ENCODE measurements around the gene ORC3.
"Not testable (repeated sequence)": the region's sequence is repeated elsewhere in the genome, so short reads cannot be mapped to it uniquely, and the experiment has no call there.

ORC3 gene

DNA sequence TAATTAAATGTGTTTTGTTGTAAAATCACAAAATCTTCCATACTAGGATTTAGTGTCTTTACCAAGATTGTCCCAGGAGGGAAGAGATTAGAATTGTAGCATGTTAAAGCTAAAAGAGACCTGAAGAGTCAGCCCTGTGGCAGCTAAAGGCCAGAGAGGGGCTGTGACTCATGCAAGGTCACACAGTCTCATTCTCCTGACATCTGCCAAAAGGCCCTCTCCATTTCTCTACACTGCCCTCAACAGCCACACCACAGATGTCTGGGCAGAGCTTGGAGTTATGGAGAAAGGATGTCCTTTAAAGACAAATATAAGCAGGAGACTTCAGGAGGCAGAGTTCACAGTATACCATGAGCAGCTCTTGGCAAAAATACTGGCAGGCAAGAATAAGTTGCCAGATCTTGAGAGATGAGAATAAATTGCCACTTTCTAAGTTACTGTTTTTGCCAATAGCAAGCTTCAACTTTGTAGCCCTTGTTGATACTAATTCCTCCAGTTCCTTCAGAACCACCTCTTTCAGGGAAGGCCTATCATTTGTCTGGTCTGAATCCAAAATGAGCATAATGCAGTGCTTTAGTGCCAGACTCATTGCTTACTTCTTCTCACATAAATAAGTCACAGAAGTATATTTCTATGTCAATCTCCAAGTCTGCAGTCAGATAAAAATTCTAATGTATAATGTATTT is 70.4 kb downstream of the ORC3 start:
- DNase-seq (ENCODE audit: low read depth in 2 of 2): no peak

- DNase-seq (ENCODE audit: low read depth in 2 of 2): peak; percentile 32 to 43
Observed at GRCh38 chr6:87661016-87661415, 71.1 kb downstream of the ORC3 start.

GRCh38 chr6:87661503-87661902 is 71.6 kb downstream of the ORC3 start:
- no peak for DNase-seq (ENCODE audit: low read depth in 2 of 2)

DNA sequence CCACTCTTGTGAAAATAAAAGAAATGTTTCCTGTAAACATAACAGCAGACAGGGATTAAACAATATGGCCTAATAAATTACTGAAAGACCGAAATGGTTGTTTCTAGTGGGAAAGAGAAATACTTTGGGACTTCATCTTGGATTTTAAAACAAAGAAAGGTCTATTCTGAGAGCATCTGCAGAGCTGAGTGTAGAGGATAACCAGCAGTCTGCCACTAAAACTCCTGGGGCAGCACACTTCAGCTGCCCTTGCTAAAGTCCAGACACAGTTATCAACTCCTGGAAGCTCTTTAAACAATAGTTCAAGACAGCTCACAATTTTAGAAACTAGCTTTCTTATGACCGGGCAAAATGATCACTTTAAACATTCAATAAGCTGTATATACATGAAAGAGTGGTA is 73.5 kb downstream of the ORC3 start:
- no peak for DNase-seq (ENCODE audit: low read depth in 2 of 2)

DNA sequence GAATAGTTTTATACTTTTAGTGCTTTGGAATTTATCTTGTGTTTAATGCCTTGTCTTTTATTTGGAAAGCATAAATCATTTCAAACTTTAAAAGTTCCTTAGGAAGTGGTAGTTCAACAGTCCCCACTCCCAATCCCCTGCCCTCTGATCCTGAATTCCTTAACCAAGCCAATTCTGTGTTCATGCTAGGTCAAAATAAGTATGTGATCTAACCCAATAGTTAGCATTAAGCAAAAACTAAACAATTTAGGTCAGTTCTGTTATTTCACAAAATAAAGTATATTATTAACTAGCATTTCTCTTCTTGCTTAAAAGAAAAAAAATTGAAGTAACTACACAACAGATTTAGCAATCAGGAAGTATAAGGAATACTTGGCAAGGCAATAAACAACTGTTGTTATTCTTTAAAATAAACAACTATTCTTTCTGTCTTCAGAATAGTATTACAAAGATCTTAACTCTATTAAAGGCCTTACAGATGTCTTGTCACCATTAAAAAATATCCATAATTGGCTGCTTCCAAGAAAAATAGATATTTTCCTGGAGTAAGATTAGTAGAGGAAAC is 75.1 kb downstream of the ORC3 start:
- DNase-seq (ENCODE audit: low read depth in 2 of 2): no peak

GRCh38 chr6:87667032-87667431 is 77.1 kb downstream of the ORC3 start:
- no peak for DNase-seq (ENCODE audit: low read depth in 2 of 2)

DNA sequence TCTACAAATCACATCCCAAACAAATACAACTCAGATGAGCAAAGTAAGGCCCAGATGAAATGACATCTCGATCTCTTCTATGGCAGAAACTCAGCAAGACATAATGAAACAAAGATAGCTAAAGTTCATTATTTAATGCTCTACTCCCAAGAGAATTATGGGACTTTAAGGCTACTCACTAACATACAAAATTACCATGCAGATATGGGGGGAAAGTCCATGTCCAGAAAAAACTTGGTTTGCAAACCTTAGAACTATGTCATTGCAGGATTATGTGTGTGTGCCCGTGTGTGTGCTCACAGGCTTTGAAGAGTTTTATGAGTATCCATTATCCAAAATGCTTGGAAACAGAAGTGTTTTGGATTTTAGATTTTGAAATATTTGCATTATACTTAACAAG is 78.1 kb downstream of the ORC3 start:
- DNase-seq (ENCODE audit: low read depth in 2 of 2): no peak

DNA sequence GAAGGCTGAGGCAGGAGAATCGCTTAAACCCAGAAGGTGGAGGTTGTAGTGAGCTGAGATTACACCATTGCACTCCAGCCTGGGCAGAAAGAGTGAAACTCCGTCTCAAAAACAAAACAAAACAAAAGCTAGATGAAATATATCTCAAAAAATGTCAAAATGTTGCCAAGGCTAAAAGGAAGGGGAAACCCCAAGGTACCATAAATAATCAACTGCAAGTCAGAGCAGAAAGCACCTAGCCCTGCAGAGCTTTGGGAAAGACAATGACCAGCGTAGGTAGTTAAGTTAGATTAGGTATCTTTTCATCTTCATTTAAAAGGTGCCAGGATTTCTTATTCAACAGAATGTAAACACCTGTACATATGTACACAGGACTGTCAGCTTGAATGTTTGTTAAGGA is 79.1 kb downstream of the ORC3 start:
- no peak for DNase-seq (ENCODE audit: low read depth in 2 of 2)

DNA sequence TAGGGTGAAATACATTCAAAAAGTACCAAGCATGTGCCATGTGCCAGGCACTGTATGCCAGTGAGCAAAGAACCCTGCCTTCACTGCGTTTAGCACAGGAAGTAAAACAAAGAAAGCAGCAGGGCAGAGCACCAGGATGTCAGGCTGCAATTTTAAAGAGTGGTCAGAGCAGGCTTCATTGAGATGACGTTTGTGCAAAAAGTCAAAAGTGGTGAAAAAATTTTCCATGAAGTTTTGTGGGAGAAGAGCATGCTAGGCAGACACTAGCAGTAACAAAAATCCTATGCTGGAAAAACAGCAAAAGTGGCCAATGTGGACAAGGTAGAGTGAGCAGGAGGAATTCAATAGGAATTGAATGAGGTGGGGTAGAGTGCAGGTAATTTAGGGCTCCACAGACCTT is 80.8 kb downstream of the ORC3 start:
- no peak for DNase-seq (ENCODE audit: low read depth in 2 of 2)

DNA sequence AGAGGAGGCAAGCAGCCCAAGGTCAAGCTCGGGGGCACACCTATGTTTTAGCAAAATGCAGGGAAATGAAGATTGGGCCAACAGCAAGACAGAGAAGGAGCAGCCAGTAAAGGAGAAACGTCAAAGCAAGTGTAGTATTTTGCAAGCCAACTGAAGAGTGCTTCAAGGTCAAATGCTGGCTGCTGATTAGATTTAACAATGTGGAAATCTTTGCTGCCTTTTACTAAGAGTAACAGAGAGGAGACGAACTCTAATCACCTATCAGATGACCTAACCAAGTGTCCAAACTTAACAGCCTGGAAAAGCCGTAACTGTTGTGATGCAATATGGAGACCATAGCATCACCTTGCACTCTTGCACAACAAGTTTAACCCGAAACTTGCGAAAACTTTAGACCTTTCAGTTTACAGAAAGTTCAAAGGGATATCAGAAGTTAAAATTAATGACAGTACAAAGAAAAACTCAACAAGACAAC is 81.7 kb downstream of the ORC3 start:
- DNase-seq (ENCODE audit: low read depth in 2 of 2): no peak

DNA sequence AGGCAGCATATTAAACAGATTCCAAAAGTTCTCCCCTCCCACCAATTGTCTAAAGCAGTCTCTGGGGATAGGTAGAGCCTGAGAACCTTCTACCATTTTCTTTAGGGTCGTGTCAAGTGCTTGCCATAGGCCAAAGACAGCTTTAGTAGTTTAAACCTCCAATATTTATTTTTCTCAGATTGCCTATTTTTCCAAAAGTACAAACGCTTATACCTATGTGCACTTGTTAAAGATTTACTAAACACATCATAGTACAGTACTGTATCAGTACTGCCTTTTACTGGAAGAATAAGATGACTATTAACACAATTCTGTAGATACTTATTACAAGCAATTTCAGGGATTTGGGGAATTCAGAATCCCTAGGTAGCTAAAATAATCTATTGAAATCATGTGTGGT is 82.7 kb downstream of the ORC3 start:
- no peak for DNase-seq (ENCODE audit: low read depth in 2 of 2)

GRCh38 chr6:87673237-87673636 is 83.3 kb downstream of the ORC3 start:
- no peak for DNase-seq (ENCODE audit: low read depth in 2 of 2)

- DNase-seq (ENCODE audit: low read depth in 2 of 2): no peak
Observed at GRCh38 chr6:87674290-87674689, 84.4 kb downstream of the ORC3 start.

DNA sequence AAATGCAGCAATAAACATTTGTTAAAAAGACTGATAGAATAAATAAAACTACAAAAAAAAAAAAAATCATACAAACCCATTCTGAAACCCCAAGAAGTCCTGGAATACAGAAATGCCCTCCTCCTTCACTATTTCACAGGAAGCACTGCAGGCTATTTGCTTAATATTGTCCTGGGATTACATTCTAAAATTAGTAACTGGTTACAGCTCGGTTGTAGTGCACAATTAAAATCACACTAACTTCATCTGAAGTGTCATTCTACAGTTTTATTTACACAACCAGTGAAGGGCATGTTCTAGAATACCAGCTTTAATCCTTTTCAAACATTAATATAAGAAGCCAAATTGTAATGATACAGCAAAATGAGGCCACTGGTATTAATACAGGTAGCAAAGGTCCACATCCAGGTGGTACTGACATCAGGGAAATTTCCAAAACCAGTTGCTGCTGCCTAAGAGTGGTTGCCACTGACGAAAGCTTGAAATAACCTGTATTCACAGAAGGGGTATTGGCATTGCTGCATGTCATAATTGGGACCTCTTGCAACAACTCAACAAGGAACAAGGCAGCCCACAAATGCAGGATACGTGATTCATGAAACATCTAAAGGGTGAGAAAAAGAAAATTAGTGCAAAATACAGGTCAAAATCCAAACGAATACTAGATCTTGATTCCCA is 85.2 kb downstream of the ORC3 start:
- DNase-seq (ENCODE audit: low read depth in 2 of 2): no peak

DNA sequence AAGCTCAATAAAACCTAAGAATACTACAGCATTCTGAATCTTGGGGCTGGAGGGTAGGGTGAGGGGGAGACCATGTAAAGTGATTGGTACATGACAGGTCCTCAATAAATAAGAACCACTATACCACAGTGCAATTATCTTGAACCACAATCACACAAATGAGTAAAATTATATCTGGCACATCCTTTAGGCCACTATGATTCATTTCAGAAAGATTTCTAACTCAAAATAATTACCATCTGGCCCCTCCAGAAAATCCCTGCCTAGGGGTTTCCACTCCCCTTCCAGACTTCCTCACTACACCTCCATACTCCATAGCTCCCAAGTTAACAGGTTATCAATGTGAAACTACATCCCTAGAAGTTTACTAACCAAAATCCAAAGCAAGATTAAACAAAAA is 92.4 kb downstream of the ORC3 start:
- no peak for DNase-seq (ENCODE audit: low read depth in 2 of 2)

DNA sequence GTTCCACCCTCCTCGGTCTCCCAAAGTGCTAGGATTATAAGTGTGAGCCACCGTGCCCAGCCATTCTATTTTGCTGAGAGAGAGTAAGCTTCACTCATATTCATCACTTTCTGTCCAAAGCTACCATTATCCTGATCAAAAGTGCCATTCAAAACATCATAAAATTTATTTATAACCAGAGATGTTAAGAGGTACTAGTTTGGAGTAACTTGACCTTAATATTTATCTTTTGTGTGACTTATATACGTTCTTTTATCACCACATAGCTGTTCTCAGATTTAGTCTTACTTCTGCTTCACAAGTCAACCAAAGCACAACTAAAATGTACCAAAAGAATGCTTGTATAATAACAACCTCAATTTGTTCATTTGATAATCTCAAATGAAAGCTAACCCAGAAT is 94.0 kb downstream of the ORC3 start:
- DNase-seq (ENCODE audit: low read depth in 2 of 2): no peak

GRCh38 chr6:87684895-87685654 is 95.1 kb downstream of the ORC3 start:
- no peak for DNase-seq (ENCODE audit: low read depth in 2 of 2)

DNA sequence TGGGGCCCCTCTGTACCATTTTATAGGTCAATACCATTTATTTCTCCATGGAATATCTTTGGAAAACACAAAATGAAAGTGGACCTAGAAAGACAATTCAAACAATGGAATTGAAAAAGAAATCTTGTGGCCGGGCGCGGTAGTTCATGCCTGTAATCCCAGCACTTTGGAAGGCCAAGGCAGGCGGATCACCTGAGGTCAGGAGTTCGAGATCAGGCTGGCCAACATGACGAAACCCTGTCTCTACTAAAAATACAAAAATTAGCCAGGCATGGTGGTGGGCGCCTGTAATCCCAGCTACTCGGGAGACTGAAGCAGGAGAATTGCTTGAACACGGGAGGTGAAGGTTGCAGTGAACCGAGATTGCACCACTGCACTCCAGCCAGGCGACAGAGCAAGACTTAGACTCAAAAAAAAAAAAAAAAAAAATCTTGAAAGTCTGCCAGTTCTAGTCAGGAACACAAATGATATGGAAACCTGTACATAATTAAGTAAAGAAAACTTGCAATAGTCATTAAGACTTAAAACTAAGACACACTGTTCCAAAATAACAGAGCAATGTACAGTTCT is 96.8 kb downstream of the ORC3 start:
- not testable (repeated sequence) for DNase-seq (ENCODE audit: low read depth in 2 of 2)

- no peak for DNase-seq (ENCODE audit: low read depth in 2 of 2)
Observed at GRCh38 chr6:87687296-87687695, 97.4 kb downstream of the ORC3 start.

- DNase-seq (ENCODE audit: low read depth in 2 of 2): not testable (repeated sequence)
Observed at GRCh38 chr6:87687893-87688292, 98.0 kb downstream of the ORC3 start.

GRCh38 chr6:87690441-87690840 is 100.5 kb downstream of the ORC3 start:
- DNase-seq (ENCODE audit: low read depth in 2 of 2): no peak

- no peak for DNase-seq (ENCODE audit: low read depth in 2 of 2)
Observed at GRCh38 chr6:87692086-87692485, 102.2 kb downstream of the ORC3 start.
